K562 (cell line): Measurements from ENCODE around the gene ATXN1.

Source experiments
- HSF4 ChIP-seq: fragments of 250-450 bp; sonication (Bioruptor Pico); IDR thresholded peaks from 2 replicates; pipeline ENCODE4 v2.1.2; 2022; ENCODE audit warnings: mild to moderate bottlenecking, moderate library complexity, borderline replicate concordance
- NFE2L1 ChIP-seq: fragments of 450-650 bp; IDR thresholded peaks from 2 replicates; pipeline ENCODE4 v1.6.1; 2016; ENCODE audit warnings: missing genetic modification characterization, low read depth, mild to moderate bottlenecking, missing compliant biosample characterization, moderate library complexity, borderline replicate concordance
- NR2F6 ChIP-seq: fragments of 450-650 bp; formaldehyde crosslinking; IDR thresholded peaks from 2 replicates; pipeline ENCODE4 v1.4.0; 2020; ENCODE audit warnings: mild to moderate bottlenecking
- TEAD1 ChIP-seq, 2 experiments: fragments of 450-650 bp in 1 of 2; sonication (generic) in 1 of 2; formaldehyde crosslinking; IDR thresholded peaks; 2 replicates each; pipeline versions ENCODE4 v1.4.0 to v1.8.0; 2020 to 2022; ENCODE audit warnings: mild to moderate bottlenecking in 2 of 2, missing genetic modification reagents in 1 of 2
- TF ChIP-seq, protein P1 (sequence below): IDR thresholded peaks from 2 replicates; pipeline ENCODE4 v1.6.1; 2011; ENCODE audit not compliant: insufficient read length; ENCODE audit errors: extremely low read depth
- TF ChIP-seq, protein P2 (sequence below), 2 experiments: fragments of 450-650 bp; IDR thresholded peaks; 2 replicates each; pipeline ENCODE4 v1.6.1; 2016
- TF ChIP-seq, protein P3 (sequence below), 2 experiments: fragments of 450-650 bp; formaldehyde crosslinking in 1 of 2; IDR thresholded peaks; 2 replicates each; pipeline versions ENCODE4 v1.4.0 to v1.6.1; 2014 to 2020; ENCODE audit warnings: mild to moderate bottlenecking in 2 of 2, borderline replicate concordance in 1 of 2, low read depth in 1 of 2
- TF ChIP-seq, protein P4 (sequence below): fragments of 450-650 bp; formaldehyde crosslinking; IDR thresholded peaks from 2 replicates; pipeline ENCODE4 v1.4.0; 2022; ENCODE audit warnings: missing genetic modification characterization

DNA sequence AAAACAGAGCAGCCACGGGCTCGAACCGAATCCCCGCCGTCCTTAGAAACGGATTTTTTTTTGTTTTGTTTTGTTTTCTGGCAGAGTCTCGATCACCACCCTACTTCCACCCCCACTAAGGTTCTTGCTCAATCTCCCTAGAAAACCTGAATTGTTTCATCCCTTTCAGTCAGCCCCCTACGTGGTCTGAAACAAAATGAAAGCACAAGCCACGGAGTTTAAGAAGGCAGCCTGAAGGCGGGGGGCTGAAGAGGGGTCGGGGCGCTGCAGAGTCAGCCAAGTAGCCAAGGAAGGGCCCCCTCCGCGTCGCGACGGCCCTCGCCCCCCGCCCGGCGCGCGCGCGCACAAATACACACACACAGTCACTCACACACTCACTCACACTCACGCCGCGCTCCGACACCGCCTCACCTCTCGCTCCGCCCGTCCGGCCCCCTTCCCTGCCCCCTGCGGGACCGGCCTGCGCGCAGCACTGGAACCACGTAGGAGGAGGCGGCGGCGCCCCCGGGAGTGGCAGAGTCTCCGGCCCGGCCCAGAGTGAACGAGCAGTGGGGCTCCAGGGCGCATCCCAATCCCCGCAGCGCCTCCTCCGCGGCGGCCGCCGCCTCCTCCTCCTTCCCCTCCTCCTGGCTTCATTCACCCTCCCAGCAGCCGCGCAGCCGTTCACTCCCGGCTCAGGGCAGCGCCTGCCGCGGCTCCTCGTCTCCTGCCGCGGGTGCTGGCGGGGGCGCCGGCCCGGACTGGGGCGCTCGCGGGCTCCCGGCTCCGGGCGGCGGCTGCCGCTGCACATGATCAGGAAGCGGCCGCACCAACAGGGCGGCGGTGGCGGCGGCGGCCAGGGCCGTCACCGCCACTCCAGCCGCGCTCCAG lies 1.4 kb downstream of the ATXN1 start:
- TF ChIP-seq, protein P1, sequence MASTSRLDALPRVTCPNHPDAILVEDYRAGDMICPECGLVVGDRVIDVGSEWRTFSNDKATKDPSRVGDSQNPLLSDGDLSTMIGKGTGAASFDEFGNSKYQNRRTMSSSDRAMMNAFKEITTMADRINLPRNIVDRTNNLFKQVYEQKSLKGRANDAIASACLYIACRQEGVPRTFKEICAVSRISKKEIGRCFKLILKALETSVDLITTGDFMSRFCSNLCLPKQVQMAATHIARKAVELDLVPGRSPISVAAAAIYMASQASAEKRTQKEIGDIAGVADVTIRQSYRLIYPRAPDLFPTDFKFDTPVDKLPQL = no peak
- TF ChIP-seq TEAD1 (CRISPR knock-in tag; IDR thresholded peaks at IDR 0.05) (peak in 1 of 2 experiments; percentile 57; a peak in 1 of 4 replicates), HSF4 (CRISPR knock-in tag) (no peak), NR2F6 (CRISPR knock-in tag) (0 out of 2 replicates have a peak, but pooled peaks have one; percentile 30), NFE2L1 (tag) (no peak)
- TF ChIP-seq, protein P2, sequence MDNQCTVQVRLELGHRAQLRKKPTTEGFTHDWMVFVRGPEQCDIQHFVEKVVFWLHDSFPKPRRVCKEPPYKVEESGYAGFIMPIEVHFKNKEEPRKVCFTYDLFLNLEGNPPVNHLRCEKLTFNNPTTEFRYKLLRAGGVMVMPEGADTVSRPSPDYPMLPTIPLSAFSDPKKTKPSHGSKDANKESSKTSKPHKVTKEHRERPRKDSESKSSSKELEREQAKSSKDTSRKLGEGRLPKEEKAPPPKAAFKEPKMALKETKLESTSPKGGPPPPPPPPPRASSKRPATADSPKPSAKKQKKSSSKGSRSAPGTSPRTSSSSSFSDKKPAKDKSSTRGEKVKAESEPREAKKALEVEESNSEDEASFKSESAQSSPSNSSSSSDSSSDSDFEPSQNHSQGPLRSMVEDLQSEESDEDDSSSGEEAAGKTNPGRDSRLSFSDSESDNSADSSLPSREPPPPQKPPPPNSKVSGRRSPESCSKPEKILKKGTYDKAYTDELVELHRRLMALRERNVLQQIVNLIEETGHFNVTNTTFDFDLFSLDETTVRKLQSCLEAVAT (IDR thresholded peaks at IDR 0.05) = 0 out of 4 replicates have a peak, but pooled peaks of 1 of the 2 experiments have one; percentile 23
- TF ChIP-seq, protein P3, sequence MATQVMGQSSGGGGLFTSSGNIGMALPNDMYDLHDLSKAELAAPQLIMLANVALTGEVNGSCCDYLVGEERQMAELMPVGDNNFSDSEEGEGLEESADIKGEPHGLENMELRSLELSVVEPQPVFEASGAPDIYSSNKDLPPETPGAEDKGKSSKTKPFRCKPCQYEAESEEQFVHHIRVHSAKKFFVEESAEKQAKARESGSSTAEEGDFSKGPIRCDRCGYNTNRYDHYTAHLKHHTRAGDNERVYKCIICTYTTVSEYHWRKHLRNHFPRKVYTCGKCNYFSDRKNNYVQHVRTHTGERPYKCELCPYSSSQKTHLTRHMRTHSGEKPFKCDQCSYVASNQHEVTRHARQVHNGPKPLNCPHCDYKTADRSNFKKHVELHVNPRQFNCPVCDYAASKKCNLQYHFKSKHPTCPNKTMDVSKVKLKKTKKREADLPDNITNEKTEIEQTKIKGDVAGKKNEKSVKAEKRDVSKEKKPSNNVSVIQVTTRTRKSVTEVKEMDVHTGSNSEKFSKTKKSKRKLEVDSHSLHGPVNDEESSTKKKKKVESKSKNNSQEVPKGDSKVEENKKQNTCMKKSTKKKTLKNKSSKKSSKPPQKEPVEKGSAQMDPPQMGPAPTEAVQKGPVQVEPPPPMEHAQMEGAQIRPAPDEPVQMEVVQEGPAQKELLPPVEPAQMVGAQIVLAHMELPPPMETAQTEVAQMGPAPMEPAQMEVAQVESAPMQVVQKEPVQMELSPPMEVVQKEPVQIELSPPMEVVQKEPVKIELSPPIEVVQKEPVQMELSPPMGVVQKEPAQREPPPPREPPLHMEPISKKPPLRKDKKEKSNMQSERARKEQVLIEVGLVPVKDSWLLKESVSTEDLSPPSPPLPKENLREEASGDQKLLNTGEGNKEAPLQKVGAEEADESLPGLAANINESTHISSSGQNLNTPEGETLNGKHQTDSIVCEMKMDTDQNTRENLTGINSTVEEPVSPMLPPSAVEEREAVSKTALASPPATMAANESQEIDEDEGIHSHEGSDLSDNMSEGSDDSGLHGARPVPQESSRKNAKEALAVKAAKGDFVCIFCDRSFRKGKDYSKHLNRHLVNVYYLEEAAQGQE (IDR thresholded peaks at IDR 0.05; ENCODE audit: borderline replicate concordance) = peak; percentile 29; the same call in 1 of the 2 replicates
- TF ChIP-seq, protein P3 (CRISPR knock-in tag; IDR thresholded peaks at IDR 0.05; ENCODE audit: low read depth) = peak; percentile 77
- TF ChIP-seq, protein P4, sequence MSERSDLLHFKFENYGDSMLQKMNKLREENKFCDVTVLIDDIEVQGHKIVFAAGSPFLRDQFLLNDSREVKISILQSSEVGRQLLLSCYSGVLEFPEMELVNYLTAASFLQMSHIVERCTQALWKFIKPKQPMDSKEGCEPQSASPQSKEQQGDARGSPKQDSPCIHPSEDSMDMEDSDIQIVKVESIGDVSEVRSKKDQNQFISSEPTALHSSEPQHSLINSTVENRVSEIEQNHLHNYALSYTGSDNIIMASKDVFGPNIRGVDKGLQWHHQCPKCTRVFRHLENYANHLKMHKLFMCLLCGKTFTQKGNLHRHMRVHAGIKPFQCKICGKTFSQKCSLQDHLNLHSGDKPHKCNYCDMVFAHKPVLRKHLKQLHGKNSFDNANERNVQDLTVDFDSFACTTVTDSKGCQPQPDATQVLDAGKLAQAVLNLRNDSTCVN (CRISPR knock-in tag) = peak; percentile 86; the same call in 1 of the 2 replicates
